A673 (cell line): ENCODE measurements around the gene ATP5F1D. TPM values are rescaled to one million over a fixed set of nuclear protein-coding genes. Genes with fewer than 3 reads are reported as not detected.
A peak's percentile ranks its signal among the peaks of the same experiment; 100 is the strongest.

Experiments used
- BruUV-seq: library from RNA; stranded (reverse); fragments of 400-500 nt; replicated peaks from 2 replicates; lab custom pipeline; 2021; lab: Mats Ljungman, UMichigan
- CTCF ChIA-PET: fragments of 300-600 bp; sonication (Branson Sonifier 250); formaldehyde crosslinking; loops from one replicate; lab custom pipeline; 2022; ENCODE audit warnings: antibody characterized with exemption; lab: Charles Lee
- POLR2A ChIA-PET: fragments of 300-600 bp; sonication (Branson Sonifier 250); formaldehyde crosslinking; loops from one replicate; lab custom pipeline; 2022; ENCODE audit warnings: antibody characterized with exemption; ENCODE audit not compliant: low non-redundant PET; lab: Charles Lee
- DNase-seq: peaks from one replicate; pipeline ENCODE4 v3.0.0-alpha.2; 2015; ENCODE audit warnings: low spot score
- H3K27ac ChIP-seq: fragments of 200-600 bp; sonication (generic); 2 replicates; pipeline ENCODE4 v1.5.1; 2016; ENCODE audit warnings: mixed run types, low read depth, mild to moderate bottlenecking, mixed read lengths, antibody characterized with exemption, low read length; ENCODE audit not compliant: poor library complexity, severe bottlenecking
- H3K27me3 ChIP-seq: fragments of 200-600 bp; sonication (generic); replicated peaks from 2 replicates; pipeline ENCODE4 v1.6.1; 2017; ENCODE audit warnings: mixed run types, low read depth, mild to moderate bottlenecking, mixed read lengths, antibody characterized with exemption, low read length; ENCODE audit not compliant: insufficient read depth, poor library complexity
- H3K36me3 ChIP-seq: fragments of 200-600 bp; sonication (generic); 2 replicates; pipeline ENCODE4 v1.6.1; 2016; ENCODE audit warnings: mixed run types, mild to moderate bottlenecking, mixed read lengths, antibody characterized with exemption, low read length; ENCODE audit not compliant: insufficient read depth, poor library complexity, severe bottlenecking
- H3K4me1 ChIP-seq: fragments of 200-600 bp; sonication (generic); 2 replicates; pipeline ENCODE4 v1.6.1; 2017; ENCODE audit warnings: mixed run types, mild to moderate bottlenecking, mixed read lengths, antibody characterized with exemption, low read length; ENCODE audit not compliant: insufficient read depth, poor library complexity, severe bottlenecking
- H3K4me3 ChIP-seq: fragments of 200-600 bp; sonication (generic); 2 replicates; pipeline ENCODE4 v1.5.1; 2016; ENCODE audit warnings: low read depth, mixed run types, mild to moderate bottlenecking, mixed read lengths, low read length; ENCODE audit not compliant: poor library complexity, severe bottlenecking
- H3K9me3 ChIP-seq: fragments of 200-600 bp; sonication (generic); 2 replicates; pipeline ENCODE4 v1.6.1; 2016; ENCODE audit warnings: mixed run types, low read depth, mild to moderate bottlenecking, mixed read lengths, antibody characterized with exemption, low read length; ENCODE audit not compliant: poor library complexity, severe bottlenecking
- EZH2 ChIP-seq: fragments of 200-600 bp; sonication (generic); IDR thresholded peaks from 2 replicates; pipeline ENCODE4 v1.6.1; 2017; ENCODE audit warnings: borderline replicate concordance, low read depth, mild to moderate bottlenecking, mixed read lengths, antibody characterized with exemption, low read length; ENCODE audit not compliant: poor library complexity, severe bottlenecking
- intact Hi-C: fragments of 100-400 bp; cut with micrococcal nuclease; formaldehyde crosslinking; loops from one replicate; pipeline ENCODE4 v1.10.0; 2022; ENCODE audit not compliant: unreplicated experiment
- total RNA-seq: library from RNA; stranded (reverse); gene quantifications from 2 replicates; pipeline ENCODE4 v1.2.3, GENCODE V29; 2021
- TF ChIP-seq, protein P1 (sequence below): fragments of 300-800, 200-600 bp; sonication (generic); conservative IDR thresholded peaks from 2 replicates; pipeline ENCODE4 v1.5.1; 2017; ENCODE audit warnings: low read depth, mild to moderate bottlenecking, antibody characterized with exemption, low read length, moderate library complexity, mixed read lengths

Gene ATP5F1D
- total RNA-seq, 1 experiment from 2014 or later, result 237 TPM

DNA sequence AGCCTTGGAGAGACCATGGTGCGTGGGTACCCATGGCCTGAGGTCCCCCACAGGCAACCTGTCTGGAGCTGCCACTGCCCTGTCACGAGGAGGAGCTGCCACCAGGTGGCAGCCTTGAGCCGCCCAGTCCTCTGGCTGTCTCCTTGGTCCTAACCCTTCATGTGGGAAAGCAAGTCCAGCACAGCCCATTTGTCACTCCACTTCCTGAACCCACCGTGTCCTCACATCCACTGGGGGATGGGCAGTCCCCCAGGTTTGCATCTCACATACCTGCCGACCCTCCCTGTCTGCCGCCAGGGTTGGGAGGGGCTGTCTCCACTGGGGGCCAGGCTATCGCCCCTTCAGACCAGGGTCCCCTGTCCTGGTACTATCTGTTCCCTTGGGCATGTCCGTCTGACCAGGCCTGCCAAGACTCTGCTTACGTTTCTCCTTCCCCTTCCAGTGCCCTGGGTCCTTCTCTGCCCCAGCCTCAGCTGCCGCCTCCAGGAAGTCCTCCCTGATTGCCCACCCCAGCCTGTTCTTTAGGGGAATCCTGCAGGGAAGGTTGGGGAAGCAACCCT is 38.3 kb downstream of the ATP5F1D start:
- Histone ChIP-seq H3K4me1 (peaks cover 7% of the 10 kb centered on the region), H3K36me3 (peaks cover 9% of the 10 kb centered on the region), H3K27ac (no peak overlapping the region), H3K27me3 (peaks cover 6% of the 10 kb centered on the region), H3K4me3 (no peak overlapping the region), H3K9me3 (no peaks in the 10 kb centered on the region)
- TF ChIP-seq, protein P1, sequence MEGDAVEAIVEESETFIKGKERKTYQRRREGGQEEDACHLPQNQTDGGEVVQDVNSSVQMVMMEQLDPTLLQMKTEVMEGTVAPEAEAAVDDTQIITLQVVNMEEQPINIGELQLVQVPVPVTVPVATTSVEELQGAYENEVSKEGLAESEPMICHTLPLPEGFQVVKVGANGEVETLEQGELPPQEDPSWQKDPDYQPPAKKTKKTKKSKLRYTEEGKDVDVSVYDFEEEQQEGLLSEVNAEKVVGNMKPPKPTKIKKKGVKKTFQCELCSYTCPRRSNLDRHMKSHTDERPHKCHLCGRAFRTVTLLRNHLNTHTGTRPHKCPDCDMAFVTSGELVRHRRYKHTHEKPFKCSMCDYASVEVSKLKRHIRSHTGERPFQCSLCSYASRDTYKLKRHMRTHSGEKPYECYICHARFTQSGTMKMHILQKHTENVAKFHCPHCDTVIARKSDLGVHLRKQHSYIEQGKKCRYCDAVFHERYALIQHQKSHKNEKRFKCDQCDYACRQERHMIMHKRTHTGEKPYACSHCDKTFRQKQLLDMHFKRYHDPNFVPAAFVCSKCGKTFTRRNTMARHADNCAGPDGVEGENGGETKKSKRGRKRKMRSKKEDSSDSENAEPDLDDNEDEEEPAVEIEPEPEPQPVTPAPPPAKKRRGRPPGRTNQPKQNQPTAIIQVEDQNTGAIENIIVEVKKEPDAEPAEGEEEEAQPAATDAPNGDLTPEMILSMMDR, result peak; percentile 96
- TF ChIP-seq EZH2, result no peak
- ChIA-PET POLR2A (no interaction called here), CTCF (interaction anchor here (0.6 to 2.0 kb wide), 6 partner anchors 12 to 103 kb away, joined by 3 to 10 read pairs (median 6); no protein-coding TSS in a partner anchor)
- no TSS peak for BruUV-seq
- intact Hi-C loops, result loop anchor here (1.0 to 10.0 kb wide), 3 partner anchors 92 to 315 kb away; partner anchors contain the start of gene MBD3
- peak; percentile 87 for DNase-seq

DNA sequence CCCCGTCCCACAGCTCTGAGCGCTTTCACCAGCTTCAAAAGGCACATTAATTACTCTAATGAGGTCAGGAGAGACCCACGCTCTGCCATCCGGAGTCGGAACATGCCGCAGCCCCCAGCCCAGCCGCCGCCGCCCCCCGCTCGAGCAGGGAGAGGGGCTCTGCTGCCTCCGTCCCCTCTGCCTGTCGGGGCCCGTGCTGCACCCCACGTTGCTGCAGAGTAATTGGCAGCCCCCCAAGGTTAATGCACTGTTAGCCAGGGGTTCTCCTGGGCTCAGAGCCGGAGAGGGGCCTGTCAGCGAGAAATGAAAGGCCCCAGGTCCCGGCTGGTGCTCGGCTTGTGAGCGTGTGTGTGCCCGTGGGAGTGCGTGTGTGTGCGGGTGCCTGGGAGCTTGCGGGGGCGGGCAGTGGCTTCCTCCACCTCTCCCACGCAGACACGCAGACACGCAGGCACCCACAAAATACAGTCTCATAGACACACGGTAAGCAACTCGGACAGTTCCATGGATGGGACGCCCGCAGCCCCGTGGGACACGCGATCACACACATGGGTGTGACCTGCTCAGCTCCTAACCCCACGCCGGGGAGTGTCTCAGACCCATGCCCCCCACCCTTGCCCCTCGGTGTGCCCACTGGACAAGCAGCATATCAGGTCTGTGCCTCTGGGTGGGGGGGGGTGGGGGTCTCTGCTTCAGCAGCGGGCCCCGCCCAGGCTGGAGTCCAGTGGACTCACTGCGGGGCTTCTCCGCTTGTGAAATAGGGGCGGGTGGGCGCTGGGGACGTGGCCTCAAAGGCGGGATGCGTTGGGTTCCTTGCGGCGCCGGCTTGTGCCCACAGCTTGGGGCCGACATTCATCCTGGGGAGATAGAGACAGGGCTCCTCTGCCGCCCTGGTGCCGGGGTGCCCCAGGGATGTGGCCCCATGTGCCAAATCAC is 39.4 kb downstream of the ATP5F1D start:
- peaks cover 5% of the 10 kb centered on the region for H3K4me1 ChIP-seq

DNA sequence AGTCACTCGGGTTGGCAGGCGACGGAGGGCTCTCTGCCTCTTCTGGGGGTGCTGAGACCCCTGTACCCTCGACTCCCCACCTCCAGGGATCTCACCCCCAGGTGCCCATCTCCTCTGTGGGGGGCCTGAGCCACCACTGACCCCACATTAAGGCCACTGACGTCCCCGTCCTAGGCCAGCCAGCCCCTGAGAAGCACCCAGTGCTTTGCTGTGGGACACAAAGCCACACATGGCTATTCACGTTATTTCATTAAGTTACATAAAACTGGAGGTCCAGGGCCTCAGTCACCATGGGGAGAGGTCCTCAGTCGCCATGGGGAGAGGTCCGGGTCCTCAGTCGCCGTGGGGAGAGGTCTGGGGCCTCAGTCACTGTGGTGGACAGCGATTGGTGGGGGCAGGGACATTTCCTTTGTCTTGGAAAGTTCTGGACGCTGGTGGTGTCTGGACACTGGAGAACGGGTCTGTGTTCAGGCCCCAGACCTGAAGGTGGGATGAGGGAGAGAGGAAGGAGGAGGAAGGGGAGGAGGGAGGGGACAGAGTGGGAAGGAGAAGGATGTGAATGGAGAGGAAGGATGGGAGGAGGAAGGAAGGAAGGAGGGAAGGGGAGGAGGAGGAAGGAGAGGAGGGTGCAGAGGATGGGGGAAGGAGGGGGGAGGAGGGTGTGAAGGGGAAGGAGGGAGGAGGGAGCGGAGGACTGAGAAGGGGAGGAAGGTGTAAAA is 40.2 kb downstream of the ATP5F1D start:
- CTCF ChIA-PET, result no interaction called here
- Histone ChIP-seq H3K27me3 (peaks cover 18% of the 10 kb centered on the region), H3K9me3 (no peaks in the 10 kb centered on the region), H3K4me3 (no peak overlapping the region), H3K36me3 (peaks cover 9% of the 10 kb centered on the region), H3K27ac (no peak overlapping the region), H3K4me1 (peaks cover 4% of the 10 kb centered on the region)
- intact Hi-C loops, result no loop called here
- TF ChIP-seq, protein P1, result no peak
- TF ChIP-seq EZH2, result no peak
- DNase-seq, result no peak
- POLR2A ChIA-PET, result no interaction called here
- BruUV-seq, result no TSS peak

More for the DNA sequence above, 39.4 kb downstream of the ATP5F1D start:
- Histone ChIP-seq H3K9me3 (no peaks in the 10 kb centered on the region), H3K4me3 (no peak overlapping the region), H3K27ac (no peak overlapping the region), H3K36me3 (peaks cover 9% of the 10 kb centered on the region), H3K27me3 (peaks cover 13% of the 10 kb centered on the region)
- POLR2A ChIA-PET, result no interaction called here
- no TSS peak for BruUV-seq
- CTCF ChIA-PET, result interaction anchor here (1.4 kb wide), 1 partner anchor 91 kb away, joined by 7 read pairs; no protein-coding TSS in a partner anchor
- TF ChIP-seq EZH2, result no peak
- TF ChIP-seq, protein P1, result no peak
- DNase-seq, result no peak
- intact Hi-C loops, result no loop called here
